Peyer's patch (tissue), 4 donors: ENCODE data around the gene PRR18.

Experiments used
- CTCF ChIP-seq, 6 experiments: fragments of 450-650 bp in 4 of 6; fragments of 200-600 bp in 2 of 6; sonication (generic) in 1 of 6; IDR thresholded peaks; one replicate each; pipeline ENCODE4 v1.5.1; 2017 to 2019; ENCODE audit warnings: antibody characterized with exemption in 6 of 6, mild to moderate bottlenecking in 3 of 6, moderate library complexity in 1 of 6
- POLR2A ChIP-seq, 2 donors: fragments of 450-650 bp; IDR thresholded peaks; one replicate each; pipeline ENCODE4 v1.5.1; 2017; ENCODE audit warnings: antibody characterized with exemption in 2 of 2, mild to moderate bottlenecking in 2 of 2, moderate library complexity in 2 of 2

DNA sequence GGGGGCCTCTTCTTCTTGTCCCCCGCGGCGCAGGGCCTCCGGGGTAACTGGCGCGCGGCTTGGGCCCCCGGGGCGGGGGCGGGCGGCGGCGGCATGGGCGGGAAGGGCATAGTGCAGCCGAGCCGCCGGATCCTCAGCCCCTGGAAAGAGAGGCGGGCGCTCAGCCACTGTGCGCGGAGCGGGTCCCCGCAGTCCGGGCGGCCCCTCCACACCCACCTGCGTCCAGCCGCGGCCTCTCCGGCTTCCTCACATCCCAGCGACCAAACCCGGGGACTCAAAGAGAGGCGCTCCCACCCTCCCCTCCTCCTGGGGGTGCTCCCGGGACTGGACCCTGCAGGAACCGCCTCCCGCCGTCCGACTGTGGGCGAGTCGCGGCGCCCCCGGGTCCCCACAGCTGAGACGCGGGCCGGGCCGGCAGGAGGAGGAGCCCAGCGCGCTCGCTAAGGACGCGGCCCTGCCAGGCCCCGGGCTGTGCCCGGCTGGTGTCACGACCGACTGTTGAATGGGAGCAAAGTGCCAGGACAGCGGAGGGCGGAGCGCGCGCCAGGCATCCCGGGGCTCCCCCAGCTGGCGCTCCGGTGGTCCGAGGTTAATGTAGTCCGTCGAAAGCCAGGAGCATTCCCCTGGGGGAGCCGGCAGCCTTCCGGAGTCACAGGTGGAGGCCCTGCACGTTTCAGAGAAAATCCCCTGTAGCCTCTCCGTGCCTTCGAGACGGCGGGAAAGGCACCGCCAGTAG lies at the start of gene PRR18:
- no peak for TF ChIP-seq CTCF (IDR thresholded peaks at IDR 0.05)
- TF ChIP-seq POLR2A (IDR thresholded peaks at IDR 0.05): no peak
